Nucleus accumbens (tissue), 56 donors: ENCODE data around the gene GRIK4.

Experiments used
- DNase-seq, 56 donors: peaks; one replicate each; lab custom pipeline; 2025; lab: John Stamatoyannopoulos, UW

GRIK4 gene

DNA sequence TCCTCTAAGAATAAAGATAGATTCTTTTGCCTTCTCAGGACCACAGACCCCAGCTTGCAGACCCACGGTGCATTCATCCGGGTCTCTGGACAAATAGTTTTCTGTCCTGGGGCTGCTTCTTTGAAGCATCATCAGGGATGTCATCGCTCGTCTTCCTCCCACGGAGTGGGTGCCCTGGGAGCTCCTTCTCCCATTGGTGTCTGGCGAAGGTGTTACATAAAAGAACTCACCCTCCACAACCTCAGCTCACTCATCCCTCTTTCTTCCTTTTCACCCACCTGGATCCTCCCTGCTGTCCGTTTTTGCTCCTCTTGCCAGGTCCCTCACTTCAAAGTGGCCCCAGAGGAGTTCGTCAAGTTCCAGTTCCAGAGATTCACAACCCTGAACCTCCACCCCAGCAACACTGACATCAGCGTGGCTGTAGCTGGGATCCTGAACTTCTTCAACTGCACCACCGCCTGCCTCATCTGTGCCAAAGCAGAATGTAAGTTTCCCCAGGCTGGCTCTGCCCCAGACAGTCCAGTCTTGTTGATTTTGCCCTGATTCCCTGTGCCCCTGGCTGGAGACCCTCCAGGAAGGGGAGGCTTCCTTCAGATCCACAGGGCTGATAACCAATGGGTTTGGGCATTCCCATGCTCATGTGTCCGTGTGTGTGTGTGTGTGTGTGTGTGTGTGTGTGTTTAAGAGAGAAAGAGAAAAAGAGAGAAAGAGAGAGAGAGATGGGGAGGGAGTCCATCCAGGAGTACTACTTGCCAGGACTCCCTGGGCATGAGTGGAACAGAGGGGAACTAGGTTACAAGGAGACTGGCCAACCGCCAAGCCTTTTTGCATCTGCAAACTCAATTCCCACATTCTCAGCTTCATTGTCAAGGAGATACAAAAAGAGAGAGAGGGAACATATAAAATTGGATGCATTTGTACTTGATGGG is 308.2 kb downstream of the GRIK4 start:
- DNase-seq: peak in 25 of 56 donors; percentile 7 to 78 (median 38)

GRCh38 chr11:120823159-120823558 is 311.6 kb downstream of the GRIK4 start:
- DNase-seq: no peak

DNA sequence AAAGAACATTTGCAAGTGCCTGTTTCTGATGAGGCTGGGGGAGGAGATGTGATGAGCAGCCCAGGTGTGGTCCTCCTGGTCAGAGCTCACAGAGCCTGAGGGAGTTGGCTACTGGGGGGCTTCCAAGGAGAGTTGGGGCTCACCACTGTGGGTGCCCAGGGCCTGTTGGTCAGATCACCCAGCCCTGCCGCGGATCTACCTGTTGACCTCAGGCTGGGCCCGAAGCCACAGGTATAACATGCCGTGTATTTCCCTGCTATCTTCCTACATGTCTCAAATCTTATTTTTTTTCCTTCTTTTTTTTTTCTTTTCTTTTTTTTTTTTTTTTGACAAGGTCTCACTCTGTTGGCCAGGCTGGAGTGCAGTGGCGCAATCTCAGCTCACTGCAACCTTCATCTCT is 312.7 kb downstream of the GRIK4 start:
- no peak for DNase-seq

DNA sequence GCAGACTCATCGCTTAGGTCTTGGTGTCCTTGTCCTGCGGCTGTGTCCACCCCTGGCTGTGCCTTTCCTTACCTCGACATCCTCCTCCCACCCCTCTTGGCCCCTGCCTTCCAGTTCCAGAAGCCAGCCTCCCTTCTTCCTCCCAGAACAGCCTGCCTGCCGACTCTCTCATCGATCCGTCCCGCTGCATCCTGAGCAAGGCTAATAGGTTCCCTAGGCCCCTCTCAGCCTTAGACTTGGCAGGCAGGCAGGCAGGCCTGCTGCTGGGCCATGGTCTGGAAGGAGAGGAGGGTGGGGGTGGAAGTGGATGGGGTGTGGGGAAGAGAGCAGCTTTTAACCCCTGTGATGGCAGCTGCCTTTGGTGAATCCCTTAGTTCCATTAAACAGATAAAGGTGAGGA is 315.6 kb downstream of the GRIK4 start:
- no peak for DNase-seq

DNA sequence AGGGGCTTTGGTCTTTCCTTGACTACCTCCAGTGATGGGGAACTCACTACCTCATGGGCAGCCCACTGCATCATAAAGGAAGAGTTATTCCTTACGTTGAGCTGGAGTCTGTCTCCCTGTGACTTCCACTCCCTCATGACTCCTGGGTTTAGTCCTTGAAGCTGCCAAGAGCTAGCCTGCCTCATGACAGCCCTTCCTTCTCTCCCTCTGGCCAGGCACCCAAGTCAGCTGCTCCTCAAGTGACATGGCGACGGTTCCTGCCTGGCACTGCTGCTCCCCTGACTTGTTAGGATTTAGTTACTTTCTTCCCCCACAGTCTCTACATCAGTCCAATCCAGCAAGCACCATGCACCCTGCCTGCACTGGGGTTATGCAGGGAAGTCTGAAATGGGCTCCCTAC is 316.3 kb downstream of the GRIK4 start:
- peak in 2 of 56 donors; percentile 12 to 16 for DNase-seq

DNA sequence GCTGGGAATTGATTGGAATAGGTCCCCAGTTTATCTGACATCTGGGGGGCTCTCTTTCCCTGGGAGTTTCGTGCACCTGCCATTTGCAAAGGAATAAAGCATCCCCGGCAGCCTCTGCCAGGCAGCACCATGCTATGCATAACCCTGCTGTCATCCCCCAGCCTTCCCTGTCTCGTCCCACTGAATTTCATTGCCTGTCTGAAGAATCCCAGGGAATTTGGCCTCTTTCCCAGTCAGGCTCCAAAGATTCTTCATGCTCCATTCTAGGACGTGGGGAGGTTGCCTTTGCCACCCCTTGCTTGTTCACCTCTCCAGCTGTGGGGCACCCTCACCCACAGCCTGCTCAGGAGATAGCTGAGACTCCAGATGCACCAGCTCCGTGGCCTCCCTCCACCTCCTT is 317.3 kb downstream of the GRIK4 start:
- peak in 5 of 56 donors; percentile 6 to 23 (median 12) for DNase-seq

DNA sequence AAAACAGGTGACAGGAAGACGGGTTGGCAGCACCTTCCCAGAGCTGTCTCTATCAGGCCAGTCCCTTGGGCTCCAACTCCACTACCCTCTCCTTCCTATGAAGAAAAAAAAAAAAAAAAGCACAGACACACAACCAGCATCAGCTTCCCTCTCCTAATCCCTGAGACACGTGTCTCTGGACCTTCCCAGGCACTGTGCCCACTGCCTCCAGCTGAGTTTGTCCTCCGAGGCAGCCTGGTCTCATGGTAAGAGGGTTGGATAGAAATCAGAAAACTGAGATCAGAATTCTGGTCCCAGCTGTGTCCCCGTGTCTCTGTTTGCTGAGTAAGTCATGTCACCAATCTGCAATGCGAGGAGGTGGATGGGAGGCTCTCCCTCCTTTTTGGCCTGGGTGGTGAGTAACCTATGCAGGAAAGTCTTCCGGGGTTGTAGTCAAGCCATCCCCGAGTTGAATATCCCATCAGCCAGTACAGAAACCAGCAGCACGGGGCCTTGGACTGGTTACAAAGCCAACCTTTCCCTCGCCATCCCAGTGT is 318.6 kb downstream of the GRIK4 start:
- peak in 20 of 56 donors; percentile 9 to 44 (median 22) for DNase-seq

GRCh38 chr11:120832481-120833238 is 321.1 kb downstream of the GRIK4 start:
- peak in 41 of 56 donors; percentile 12 to 75 (median 43) for DNase-seq

DNA sequence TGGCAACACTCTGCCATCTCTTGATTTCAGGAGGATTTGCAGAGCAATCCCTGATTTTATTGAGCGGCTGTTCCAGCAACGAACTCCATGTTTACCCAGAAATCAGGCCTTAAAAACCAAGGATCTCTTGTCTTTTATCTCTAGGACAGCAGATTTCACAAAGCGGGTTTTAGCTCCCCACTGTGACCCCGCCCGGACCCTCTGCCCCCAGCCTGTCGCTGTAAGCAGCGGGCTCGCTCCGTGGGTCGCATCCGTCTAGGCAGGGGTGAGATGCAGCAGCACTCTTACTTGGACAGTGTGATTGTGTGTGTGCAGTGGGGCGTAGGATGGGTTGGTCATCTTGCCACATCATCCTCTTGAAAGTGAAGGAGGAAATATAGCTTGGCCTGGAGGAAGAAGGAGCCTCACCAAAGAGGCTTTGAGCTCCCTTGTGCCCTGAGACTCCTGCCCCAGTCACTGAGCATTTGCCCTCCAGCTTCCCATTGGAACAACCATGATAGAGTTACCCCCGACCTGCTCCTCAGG is 323.2 kb downstream of the GRIK4 start:
- DNase-seq: no peak

DNA sequence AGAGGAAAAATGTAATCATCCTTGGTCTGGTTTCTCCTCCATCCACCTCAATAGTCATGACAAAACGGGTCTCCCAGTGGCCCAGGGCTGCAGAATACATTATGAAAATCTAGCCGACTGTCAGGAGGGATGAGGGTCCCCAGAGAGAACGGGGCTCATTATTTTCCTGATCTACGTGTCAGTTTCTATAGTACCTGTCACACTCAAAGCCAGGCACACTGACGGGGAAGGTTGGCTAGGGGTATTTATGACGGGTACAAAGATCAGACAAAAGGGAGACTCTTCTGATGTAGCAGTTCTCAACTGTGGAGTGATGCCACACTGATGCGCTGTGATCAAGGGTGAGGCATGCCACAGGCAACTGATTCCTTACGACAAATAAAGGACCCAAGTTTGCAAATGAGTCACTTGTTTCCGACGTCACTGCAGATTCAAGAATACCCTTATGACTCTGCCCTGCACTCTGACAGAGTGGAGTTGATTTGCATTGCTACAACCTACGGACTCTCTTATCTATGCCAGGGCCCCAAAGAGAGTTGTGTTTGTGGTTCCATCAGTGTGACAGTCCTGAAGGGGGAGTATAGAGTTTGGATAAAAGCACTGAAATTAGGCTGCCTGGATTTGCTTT is 324.2 kb downstream of the GRIK4 start:
- peak in 9 of 56 donors; percentile 8 to 63 (median 25) for DNase-seq

DNA sequence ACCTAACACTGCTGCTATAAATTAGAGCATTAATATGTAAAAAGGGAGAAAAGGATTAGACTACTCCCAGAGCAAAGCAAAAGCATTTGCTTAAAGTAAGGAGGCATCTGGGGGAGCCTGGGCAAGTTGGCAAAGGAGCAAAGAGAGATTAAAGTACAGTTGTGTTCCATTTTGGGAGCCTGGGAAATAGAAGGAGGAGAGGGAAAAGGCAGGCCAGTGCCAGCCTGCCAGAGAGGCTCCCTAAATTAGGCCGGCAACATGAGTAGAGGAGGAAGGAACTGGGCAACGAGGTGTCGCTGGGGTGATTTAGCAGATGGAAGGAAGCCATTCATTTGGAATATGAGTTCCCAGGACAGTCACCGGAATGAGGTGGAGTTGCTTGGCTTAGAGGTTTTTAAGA is 326.1 kb downstream of the GRIK4 start:
- no peak for DNase-seq

DNA sequence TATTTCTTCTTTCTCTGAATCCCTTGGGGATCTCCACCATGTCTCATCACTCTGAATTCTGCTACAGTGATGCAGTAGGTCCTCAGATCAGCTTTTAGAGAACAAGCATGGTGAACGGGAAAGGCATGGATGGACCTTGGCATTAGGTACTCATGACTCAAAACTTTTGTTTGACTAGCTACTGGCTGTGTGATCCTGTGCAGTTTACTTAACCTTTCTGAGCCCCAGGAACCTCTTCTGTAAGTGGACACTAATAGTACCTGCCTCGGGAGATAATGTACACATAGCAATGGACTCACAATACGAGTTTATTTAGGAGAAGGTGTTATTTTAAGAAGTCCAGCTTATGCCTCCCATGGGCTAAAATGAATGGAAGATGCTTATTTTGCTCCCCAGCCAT is 327.7 kb downstream of the GRIK4 start:
- DNase-seq: no peak

- DNase-seq: no peak
Observed at GRCh38 chr11:120839846-120840402, 328.4 kb downstream of the GRIK4 start.

- DNase-seq: no peak
Observed at GRCh38 chr11:120840661-120841060, 329.1 kb downstream of the GRIK4 start.

- no peak for DNase-seq
Observed at GRCh38 chr11:120841074-120841473, 329.5 kb downstream of the GRIK4 start.

DNA sequence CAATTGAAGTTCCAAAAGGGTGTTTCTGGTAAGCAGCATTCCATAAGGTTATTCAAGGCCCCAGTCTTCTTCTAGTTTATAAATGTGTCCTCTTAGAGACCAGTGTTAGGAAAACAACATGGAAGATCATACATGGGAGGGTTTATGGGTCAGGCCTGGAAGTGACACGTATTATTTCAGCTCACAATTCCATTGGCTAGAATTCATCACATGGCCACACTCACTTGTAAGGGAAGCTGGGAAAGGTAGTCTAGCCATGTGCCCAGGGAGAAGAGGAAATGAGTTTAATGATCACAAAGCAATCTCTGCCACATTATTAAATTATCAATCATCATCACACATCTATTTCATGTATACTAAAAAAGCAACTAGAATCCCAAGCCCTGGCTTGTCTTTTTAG is 330.6 kb downstream of the GRIK4 start:
- no peak for DNase-seq

DNA sequence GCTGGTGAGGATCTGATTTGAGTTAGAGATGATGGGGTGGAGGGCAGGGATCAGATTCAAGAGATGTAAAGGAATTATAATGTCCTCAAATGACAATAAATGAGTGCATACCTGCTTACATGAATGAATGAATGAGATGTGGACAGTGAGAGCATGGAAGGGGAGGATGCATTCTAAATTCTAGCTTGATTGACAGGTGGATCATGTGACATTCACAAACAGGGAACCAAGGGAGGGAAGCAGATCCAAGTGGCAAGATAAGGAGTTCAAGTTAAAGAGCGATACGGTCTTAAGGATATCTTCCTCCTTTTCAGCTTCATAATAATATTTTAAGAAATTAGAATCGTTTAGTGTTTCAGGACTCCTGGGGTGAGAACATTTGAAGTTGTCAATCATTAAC is 341.9 kb downstream of the GRIK4 start:
- DNase-seq: no peak

- no peak for DNase-seq
Observed at GRCh38 chr11:120854988-120855387, 343.4 kb downstream of the GRIK4 start.

- no peak for DNase-seq
Observed at GRCh38 chr11:120857508-120857907, 346.0 kb downstream of the GRIK4 start.

- no peak for DNase-seq
Observed at GRCh38 chr11:120858740-120859139, 347.2 kb downstream of the GRIK4 start.
